Mucosa of descending colon (tissue), 3 donors: Measurements from ENCODE around the gene PRMT1. TPM values are rescaled to one million over a fixed set of nuclear protein-coding genes. Genes with fewer than 3 reads are reported as not detected.
A peak's percentile ranks its signal among the peaks of the same experiment; 100 is the strongest.

Experiments
- ATAC-seq: fragments of 200-7000 bp; cut with Tn5 transposase; one replicate; pipeline ENCODE4 v1.9.1; 2020; ENCODE audit warnings: mild to moderate bottlenecking, moderate library complexity
- DNase-seq, 3 donors: peaks; one replicate each; pipeline ENCODE4 v3.0.0-alpha.2; 2020
- H3K36me3 ChIP-seq: fragments of 200-600 bp; one replicate; pipeline ENCODE4 v1.8.0; 2021; ENCODE audit warnings: low read depth, mild to moderate bottlenecking
- H3K4me1 ChIP-seq: fragments of 200-600 bp; one replicate; pipeline ENCODE4 v1.8.0; 2021; ENCODE audit warnings: low read depth, mild to moderate bottlenecking
- H3K4me3 ChIP-seq: fragments of 200-600 bp; one replicate; pipeline ENCODE4 v1.8.0; 2021; ENCODE audit warnings: mild to moderate bottlenecking
- H3K9me3 ChIP-seq: fragments of 200-600 bp; one replicate; pipeline ENCODE4 v1.8.0; 2021; ENCODE audit warnings: mild to moderate bottlenecking
- intact Hi-C, 2 donors: fragments of 100-400 bp; cut with DNase I in 1 of 2; cut with micrococcal nuclease in 1 of 2; formaldehyde crosslinking; loops; one replicate each; pipeline versions ENCODE4 v1.11.0 to v1.11.1; 2022; cut with DNase I, micrococcal nuclease
- total RNA-seq, 3 donors: library from RNA; stranded (reverse); fragmentation: NEBNext Ultra II Directional in 2 of 3; extraction: Animal tissue kit (Norgen Biotek cat#: 25700) in 2 of 3; gene quantifications; one replicate each; pipeline versions ENCODE4 v1.2.1 to v1.2.4, GENCODE V29; 2021 to 2023
- TF ChIP-seq, protein P1 (sequence below): fragments of 200-600 bp; IDR thresholded peaks from one replicate; pipeline ENCODE4 v1.8.0; 2022; ENCODE audit warnings: antibody characterized with exemption, mild to moderate bottlenecking
- donor health status: DM: no; HTN: no; CAD: no; lungs with moderate emphysema.
- donor health status: DM: no; HTN: no; CAD: no.
- donor health status: DM: no; HTN: yes; CAD: no.

The PRMT1 gene
- total RNA-seq, 3 donors from 2014 or later = 68.1 to 101 (median 94.8) TPM

DNA sequence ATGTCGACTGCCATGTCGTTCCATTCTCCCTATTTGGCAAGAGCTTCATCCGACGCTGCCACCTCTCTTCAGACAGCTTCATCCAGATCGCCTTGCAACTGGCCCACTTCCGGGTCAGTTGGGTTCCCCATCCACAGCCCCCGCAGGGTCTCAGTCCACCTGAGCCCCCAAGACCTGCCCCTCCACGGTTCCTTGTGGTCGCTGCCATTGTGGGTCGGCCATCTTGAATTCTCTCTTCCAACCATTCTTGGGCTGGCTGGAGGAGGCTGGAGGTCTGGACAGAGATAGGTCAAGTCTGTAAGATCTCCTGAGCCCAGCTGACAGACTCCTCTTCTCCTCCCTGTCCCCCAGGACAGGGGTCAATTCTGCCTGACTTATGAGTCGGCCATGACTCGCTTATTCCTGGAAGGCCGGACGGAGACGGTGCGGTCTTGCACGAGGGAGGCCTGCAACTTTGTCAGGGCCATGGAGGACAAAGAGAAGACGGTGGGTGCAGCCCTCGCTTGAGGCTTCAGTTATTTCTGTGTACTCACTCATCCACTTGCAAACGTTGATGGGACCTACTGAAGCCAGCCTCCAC, 33.4 kb downstream of the PRMT1 start:
- H3K4me3 ChIP-seq = no peak overlapping the region
- no peaks in the 10 kb centered on the region for H3K9me3 ChIP-seq
- no peaks in the 10 kb centered on the region for H3K36me3 ChIP-seq
- no peaks in the 10 kb centered on the region for H3K4me1 ChIP-seq
- TF ChIP-seq, protein P1, sequence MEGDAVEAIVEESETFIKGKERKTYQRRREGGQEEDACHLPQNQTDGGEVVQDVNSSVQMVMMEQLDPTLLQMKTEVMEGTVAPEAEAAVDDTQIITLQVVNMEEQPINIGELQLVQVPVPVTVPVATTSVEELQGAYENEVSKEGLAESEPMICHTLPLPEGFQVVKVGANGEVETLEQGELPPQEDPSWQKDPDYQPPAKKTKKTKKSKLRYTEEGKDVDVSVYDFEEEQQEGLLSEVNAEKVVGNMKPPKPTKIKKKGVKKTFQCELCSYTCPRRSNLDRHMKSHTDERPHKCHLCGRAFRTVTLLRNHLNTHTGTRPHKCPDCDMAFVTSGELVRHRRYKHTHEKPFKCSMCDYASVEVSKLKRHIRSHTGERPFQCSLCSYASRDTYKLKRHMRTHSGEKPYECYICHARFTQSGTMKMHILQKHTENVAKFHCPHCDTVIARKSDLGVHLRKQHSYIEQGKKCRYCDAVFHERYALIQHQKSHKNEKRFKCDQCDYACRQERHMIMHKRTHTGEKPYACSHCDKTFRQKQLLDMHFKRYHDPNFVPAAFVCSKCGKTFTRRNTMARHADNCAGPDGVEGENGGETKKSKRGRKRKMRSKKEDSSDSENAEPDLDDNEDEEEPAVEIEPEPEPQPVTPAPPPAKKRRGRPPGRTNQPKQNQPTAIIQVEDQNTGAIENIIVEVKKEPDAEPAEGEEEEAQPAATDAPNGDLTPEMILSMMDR = no peak
- intact Hi-C loops = no loop called here
- ATAC-seq (no peak), DNase-seq (no peak)

DNA sequence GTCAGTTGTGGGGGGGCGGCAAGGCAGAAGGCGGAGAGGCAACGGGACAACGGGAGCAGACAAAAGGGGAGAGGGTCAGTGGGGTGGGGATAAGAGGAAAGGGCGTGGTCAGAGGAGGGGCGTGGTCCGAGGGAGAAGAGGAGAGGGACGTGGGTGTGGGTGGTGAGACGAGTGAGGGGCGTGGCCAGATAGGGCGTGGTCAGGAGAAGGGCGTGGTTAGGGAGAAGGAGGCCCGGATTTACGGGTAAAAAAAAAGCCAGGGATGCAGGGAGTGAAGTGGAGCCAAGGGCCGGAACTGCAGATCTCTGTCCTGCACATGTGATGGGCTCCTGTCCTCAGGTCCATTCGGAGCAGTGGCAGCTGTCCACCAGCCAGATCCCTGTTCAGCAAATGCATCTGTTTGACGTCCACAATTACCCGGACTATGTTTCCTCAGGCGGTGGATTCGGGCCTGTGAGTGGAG, 35.4 kb downstream of the PRMT1 start:
- Histone ChIP-seq H3K4me1 (no peaks in the 10 kb centered on the region), H3K9me3 (no peaks in the 10 kb centered on the region), H3K4me3 (no peak overlapping the region), H3K36me3 (no peaks in the 10 kb centered on the region)
- TF ChIP-seq, protein P1 = no peak
- peak; percentile 70 for ATAC-seq
- peak; percentile 38 to 66 (median 59) for DNase-seq
- intact Hi-C loops = no loop called here

DNA sequence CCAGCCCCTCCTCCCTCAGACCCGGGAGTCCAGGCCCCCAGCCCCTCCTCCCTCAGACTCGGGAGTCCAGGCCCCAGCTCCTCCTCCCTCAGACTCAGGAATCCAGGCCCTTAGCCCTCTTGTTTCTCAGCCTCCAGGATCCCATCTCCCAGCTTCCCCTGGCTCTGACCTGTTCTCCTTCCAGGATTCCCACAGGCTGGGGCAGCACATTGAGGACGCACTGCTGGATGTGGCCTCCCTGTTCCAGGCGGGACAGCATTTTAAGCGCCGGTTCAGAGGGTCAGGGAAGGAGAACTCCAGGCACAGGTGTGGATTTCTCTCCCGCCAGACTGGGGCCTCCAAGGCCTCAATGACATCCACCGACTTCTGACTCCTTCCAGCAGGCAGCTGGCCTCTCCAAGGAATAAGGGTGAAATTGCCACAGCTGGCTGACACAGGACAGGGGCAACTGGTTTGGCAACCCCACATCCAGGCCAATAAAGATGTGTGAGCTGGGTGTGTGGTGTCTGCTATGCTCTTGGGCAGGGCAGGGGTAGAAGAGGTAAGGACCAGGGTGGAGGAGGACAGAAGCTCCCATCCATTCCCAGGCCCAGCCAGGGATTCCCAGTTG, 36.3 kb downstream of the PRMT1 start:
- TF ChIP-seq, protein P1 = no peak
- intact Hi-C loops = no loop called here

GRCh38 chr19:49716154-49716553, 39.1 kb downstream of the PRMT1 start:
- no peaks in the 10 kb centered on the region for H3K4me1 ChIP-seq
- H3K9me3 ChIP-seq = no peaks in the 10 kb centered on the region
- ATAC-seq = no peak
- intact Hi-C loops = no loop called here
- no peaks in the 10 kb centered on the region for H3K36me3 ChIP-seq
- TF ChIP-seq, protein P1 = no peak
- no peak for DNase-seq
- H3K4me3 ChIP-seq = no peak overlapping the region

More for the DNA sequence above, 36.3 kb downstream of the PRMT1 start:
- Histone ChIP-seq H3K9me3 (no peaks in the 10 kb centered on the region), H3K36me3 (no peaks in the 10 kb centered on the region), H3K4me1 (no peaks in the 10 kb centered on the region), H3K4me3 (no peak overlapping the region)
- DNase-seq = no peak
- ATAC-seq = peak; percentile 35

DNA sequence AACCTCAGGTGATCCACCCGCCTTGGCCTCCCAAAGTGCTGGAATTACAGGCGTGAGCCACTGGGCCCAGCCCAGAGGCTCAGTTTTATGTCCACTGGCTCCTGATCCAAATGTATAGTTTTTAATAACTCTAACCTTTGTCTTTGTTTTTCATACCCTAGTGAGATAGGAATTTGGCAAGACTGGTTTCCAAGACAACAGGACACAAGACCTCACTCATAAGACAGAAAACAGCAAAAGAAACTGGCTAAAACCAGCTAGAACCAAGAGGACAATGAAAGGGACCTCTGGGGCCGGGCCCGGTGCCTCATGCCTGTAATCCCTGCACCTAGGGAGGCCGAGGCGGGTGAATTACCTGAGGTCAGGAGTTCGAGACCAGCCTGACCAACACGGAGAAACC, 41.4 kb downstream of the PRMT1 start:
- TF ChIP-seq, protein P1 = no peak
- Histone ChIP-seq H3K4me3 (no peak overlapping the region), H3K36me3 (no peaks in the 10 kb centered on the region), H3K4me1 (no peaks in the 10 kb centered on the region), H3K9me3 (no peaks in the 10 kb centered on the region)
- DNase-seq (no peak), ATAC-seq (no peak)
- intact Hi-C loops = no loop called here
